KBM-7 (cell line): Measurements from ENCODE around the gene RTL10.

Experiments
- DNase-seq: peaks from one replicate; pipeline ENCODE4 v3.0.0-alpha.2; 2015
- in situ Hi-C: fragments of 300-500 bp; cut with MboI; formaldehyde crosslinking; loops from 2 replicates; pipeline ENCODE4 v1.14.3; 2020; ENCODE audit warnings: low sequenced_read_pairs, low pct_unique_long_range_greater_than_20kb, mixed read lengths

RTL10 gene

GRCh38 chr22:19807161-19807913 lies 47.3 kb downstream of the RTL10 start:
- DNase-seq, result no peak
- in situ Hi-C loops, result no loop called here

- in situ Hi-C loops, result no loop called here
- DNase-seq, result no peak
Observed at GRCh38 chr22:19806213-19807160, 48.2 kb downstream of the RTL10 start.

- in situ Hi-C loops, result no loop called here
- DNase-seq, result no peak
Observed at GRCh38 chr22:19805821-19806212, 48.9 kb downstream of the RTL10 start.
